ENCODE measurements around the gene RCSD1.
A peak's percentile ranks its signal among the peaks of the same experiment; 100 is the strongest.

DNA sequence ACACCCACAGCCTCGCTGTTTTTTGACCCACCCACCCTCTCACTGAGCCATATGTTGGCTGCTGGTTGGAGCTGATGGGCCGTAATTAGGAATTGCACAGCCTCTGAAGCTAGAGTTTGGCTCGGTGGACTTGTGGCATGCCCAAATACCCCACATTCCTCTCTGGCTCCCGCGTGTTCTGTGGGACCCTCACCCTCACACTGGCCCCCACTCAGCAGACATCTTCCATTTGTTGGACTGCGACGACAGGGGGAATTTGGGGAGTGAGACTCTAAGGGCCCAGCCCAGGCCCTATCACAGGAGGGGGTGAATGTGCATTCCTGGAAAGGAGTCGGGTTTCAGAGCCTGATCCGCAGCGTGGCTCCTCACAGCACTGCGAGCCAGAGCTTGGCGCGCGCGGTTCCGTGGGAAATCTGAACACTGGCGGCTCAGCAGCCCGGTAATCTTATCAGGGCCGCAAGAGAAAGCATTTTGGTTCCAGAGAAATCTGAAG is 5.2 kb downstream of the RCSD1 start:
- peak in 1 of 2 donors; percentile 13 for TF ChIP-seq POLR2A (IDR thresholded peaks at IDR 0.05)
- TF ChIP-seq, protein P1, sequence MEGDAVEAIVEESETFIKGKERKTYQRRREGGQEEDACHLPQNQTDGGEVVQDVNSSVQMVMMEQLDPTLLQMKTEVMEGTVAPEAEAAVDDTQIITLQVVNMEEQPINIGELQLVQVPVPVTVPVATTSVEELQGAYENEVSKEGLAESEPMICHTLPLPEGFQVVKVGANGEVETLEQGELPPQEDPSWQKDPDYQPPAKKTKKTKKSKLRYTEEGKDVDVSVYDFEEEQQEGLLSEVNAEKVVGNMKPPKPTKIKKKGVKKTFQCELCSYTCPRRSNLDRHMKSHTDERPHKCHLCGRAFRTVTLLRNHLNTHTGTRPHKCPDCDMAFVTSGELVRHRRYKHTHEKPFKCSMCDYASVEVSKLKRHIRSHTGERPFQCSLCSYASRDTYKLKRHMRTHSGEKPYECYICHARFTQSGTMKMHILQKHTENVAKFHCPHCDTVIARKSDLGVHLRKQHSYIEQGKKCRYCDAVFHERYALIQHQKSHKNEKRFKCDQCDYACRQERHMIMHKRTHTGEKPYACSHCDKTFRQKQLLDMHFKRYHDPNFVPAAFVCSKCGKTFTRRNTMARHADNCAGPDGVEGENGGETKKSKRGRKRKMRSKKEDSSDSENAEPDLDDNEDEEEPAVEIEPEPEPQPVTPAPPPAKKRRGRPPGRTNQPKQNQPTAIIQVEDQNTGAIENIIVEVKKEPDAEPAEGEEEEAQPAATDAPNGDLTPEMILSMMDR (IDR thresholded peaks at IDR 0.05) = no peak
